Esophagus squamous epithelium (tissue), 4 donors: ENCODE measurements around the gene PDLIM7.

ENCODE experiments used
- CTCF ChIP-seq, 6 experiments: fragments of 450-650 bp in 4 of 6; fragments of 200-600 bp in 2 of 6; sonication (generic) in 2 of 6; IDR thresholded peaks; one replicate each; pipeline ENCODE4 v1.5.1; 2016 to 2019; ENCODE audit warnings: antibody characterized with exemption in 6 of 6, mild to moderate bottlenecking in 4 of 6, moderate library complexity in 4 of 6
- POLR2A ChIP-seq, 4 donors: fragments of 450-650 bp; IDR thresholded peaks; one replicate each; pipeline ENCODE4 v1.6.1; 2017; ENCODE audit warnings: antibody characterized with exemption in 4 of 4, mild to moderate bottlenecking in 4 of 4, moderate library complexity in 3 of 4

GRCh38 chr5:177526191-177526590 is 28.8 kb upstream of the PDLIM7 start:
- TF ChIP-seq CTCF (IDR thresholded peaks at IDR 0.05) (no peak), POLR2A (IDR thresholded peaks at IDR 0.05) (no peak)
